Nephron progenitor cell (in vitro differentiated cells): ENCODE results near the gene WDR62.

ENCODE experiments used
- DNase-seq: peaks from one replicate; pipeline ENCODE4 v3.0.0; 2021
- H3K27ac Mint-ChIP-seq: 2 replicates; pipeline ENCODE4 v1.8.0; 2021; ENCODE audit warnings: mild to moderate bottlenecking, moderate library complexity, mixed read lengths
- H3K27me3 Mint-ChIP-seq: 2 replicates; pipeline ENCODE4 v1.8.0; 2021; ENCODE audit warnings: mild to moderate bottlenecking, low read depth, mixed read lengths; ENCODE audit not compliant: poor library complexity
- H3K36me3 Mint-ChIP-seq: 2 replicates; pipeline ENCODE4 v1.8.0; 2021; ENCODE audit warnings: low read depth, mixed read lengths
- H3K4me1 Mint-ChIP-seq: 2 replicates; pipeline ENCODE4 v1.8.0; 2021; ENCODE audit warnings: mixed read lengths
- H3K4me3 Mint-ChIP-seq: 2 replicates; pipeline ENCODE4 v1.8.0; 2021; ENCODE audit warnings: mild to moderate bottlenecking, moderate library complexity, mixed read lengths
- H3K9me3 Mint-ChIP-seq: 2 replicates; pipeline ENCODE4 v1.8.0; 2021; ENCODE audit warnings: mild to moderate bottlenecking, moderate library complexity, mixed read lengths
- CTCF ChIP-seq: fragments of 200-600 bp; sonication (generic); IDR thresholded peaks from 2 replicates; pipeline ENCODE4 v1.5.0; 2021; ENCODE audit warnings: antibody characterized with exemption

WDR62 gene

GRCh38 chr19:36106441-36106840 is 51.7 kb downstream of the WDR62 start:
- H3K9me3 Mint-ChIP-seq = no peaks in the 10 kb centered on the region
- H3K27me3 Mint-ChIP-seq = peaks cover 2% of the 10 kb centered on the region
- peaks cover 3% of the 10 kb centered on the region for H3K4me1 Mint-ChIP-seq
- peaks cover 7% of the 10 kb centered on the region for H3K36me3 Mint-ChIP-seq
- TF ChIP-seq CTCF = no peak
- no peak overlapping the region for H3K27ac Mint-ChIP-seq
- no peak overlapping the region for H3K4me3 Mint-ChIP-seq
- no peak for DNase-seq

DNA sequence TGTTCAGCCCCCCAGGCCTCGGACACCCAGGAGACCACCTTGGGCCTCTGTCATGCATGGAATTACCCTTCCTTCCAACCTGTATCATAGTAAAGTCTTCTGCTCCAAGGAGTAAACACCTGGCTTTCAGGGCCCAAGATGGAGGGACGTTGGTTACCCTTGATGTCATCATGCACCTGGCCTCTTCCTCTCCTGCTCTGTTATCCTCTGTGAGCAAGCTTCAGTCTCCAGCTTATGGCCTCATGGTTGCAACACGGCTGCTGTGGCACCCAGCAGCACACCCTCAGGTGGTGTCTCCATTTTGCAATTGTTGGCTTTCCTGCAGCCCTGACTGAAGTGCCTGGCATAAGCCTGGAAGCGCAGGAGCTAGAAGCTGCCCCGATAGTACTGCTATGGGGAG is 52.3 kb downstream of the WDR62 start:
- Mint-ChIP-seq H3K27ac (no peak overlapping the region), H3K9me3 (no peaks in the 10 kb centered on the region), H3K36me3 (peaks cover 9% of the 10 kb centered on the region), H3K4me1 (peaks cover 6% of the 10 kb centered on the region), H3K27me3 (peaks cover 5% of the 10 kb centered on the region), H3K4me3 (no peak overlapping the region)
- TF ChIP-seq CTCF = no peak
- DNase-seq = no peak

GRCh38 chr19:36108684-36109083 is 54.0 kb downstream of the WDR62 start:
- H3K27me3 Mint-ChIP-seq = peaks cover 5% of the 10 kb centered on the region
- H3K9me3 Mint-ChIP-seq = no peaks in the 10 kb centered on the region
- TF ChIP-seq CTCF = no peak
- peaks cover 18% of the 10 kb centered on the region for H3K4me1 Mint-ChIP-seq
- H3K27ac Mint-ChIP-seq = no peak overlapping the region
- H3K36me3 Mint-ChIP-seq = peaks cover 17% of the 10 kb centered on the region
- H3K4me3 Mint-ChIP-seq = no peak overlapping the region
- DNase-seq = no peak

DNA sequence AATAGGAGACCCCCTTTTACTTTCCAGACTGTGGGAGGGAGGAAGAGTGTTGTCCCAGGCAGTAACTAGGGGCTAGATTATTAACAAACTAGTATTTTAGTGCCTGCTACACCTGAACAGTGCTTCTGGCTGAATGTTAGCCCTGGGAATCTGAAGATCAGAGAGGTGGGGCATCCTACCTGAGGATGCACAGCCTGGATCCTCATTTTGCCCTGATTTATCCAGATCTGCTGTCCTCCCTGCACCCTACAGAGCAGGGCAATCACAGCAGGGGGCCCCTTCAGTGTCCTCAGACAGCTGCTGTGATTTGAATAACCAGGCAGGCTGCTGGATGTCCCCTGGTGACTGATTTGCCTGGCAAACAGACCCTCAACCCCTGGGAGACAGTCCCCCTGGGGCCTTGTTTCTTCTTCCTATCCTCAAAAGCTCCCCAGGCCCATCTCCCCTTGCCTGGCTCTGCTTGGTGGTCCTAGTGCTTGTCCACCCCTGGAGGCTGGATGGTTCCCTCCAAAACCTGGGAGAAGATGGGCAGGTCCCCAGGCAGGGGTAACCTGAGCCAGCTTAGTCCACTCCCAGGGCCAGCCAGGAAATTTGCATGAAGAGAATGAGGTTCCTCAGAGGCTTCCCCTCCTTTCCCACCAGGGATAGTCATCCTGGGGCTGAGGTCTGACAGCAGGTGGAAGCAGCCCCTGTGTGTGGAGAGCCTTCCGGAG is 55.9 kb downstream of the WDR62 start, which contains the start of gene OVOL3:
Gene OVOL3 (plus strand): TSS at position 657 of the 713 bp plus-strand sequence. CDS start 60 bp downstream, outside the sequence.
- H3K9me3 Mint-ChIP-seq = no peaks in the 10 kb centered on the region
- TF ChIP-seq CTCF = no peak
- peaks cover 12% of the 10 kb centered on the region for H3K27me3 Mint-ChIP-seq
- no peak for DNase-seq
- H3K4me3 Mint-ChIP-seq = no peak within 1 kb of the TSS
- H3K27ac Mint-ChIP-seq = no peak within 1 kb of the TSS
- H3K36me3 Mint-ChIP-seq = peaks cover 17% of the 10 kb centered on the region
- peaks cover 25% of the 10 kb centered on the region for H3K4me1 Mint-ChIP-seq

- H3K36me3 Mint-ChIP-seq = peaks cover 18% of the 10 kb centered on the region
- peaks cover 12% of the 10 kb centered on the region for H3K27me3 Mint-ChIP-seq
- H3K9me3 Mint-ChIP-seq = no peaks in the 10 kb centered on the region
- no peak overlapping the region for H3K4me3 Mint-ChIP-seq
- no peak overlapping the region for H3K27ac Mint-ChIP-seq
- no peak for TF ChIP-seq CTCF
- no peak for DNase-seq
- peaks cover 29% of the 10 kb centered on the region for H3K4me1 Mint-ChIP-seq
These were observed 56.5 kb downstream of the WDR62 start for GRCh38 chr19:36111200-36111539.

DNA sequence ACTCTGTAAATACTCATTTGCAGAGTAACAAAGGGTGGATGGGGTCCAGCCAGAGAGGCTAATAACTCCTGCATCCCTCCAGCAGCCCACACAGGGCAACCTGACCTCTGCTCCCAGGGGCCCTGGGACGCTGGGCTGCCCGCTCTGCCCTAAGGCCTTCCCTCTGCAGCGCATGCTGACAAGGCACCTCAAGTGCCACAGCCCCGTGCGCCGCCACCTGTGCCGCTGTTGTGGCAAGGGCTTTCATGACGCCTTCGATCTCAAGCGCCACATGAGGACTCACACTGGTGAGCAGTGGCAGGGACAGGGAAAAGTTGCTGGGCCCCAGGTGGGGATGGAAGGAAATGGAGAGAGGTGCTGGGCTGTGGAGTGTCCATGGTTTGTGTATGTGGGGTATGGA is 58.0 kb downstream of the WDR62 start:
- no peak overlapping the region for H3K27ac Mint-ChIP-seq

More for the DNA sequence above, 58.0 kb downstream of the WDR62 start:
- Mint-ChIP-seq H3K36me3 (peaks cover 26% of the 10 kb centered on the region), H3K27me3 (peaks cover 16% of the 10 kb centered on the region), H3K4me1 (peaks cover 37% of the 10 kb centered on the region), H3K4me3 (peak overlapping the region; percentile 98), H3K9me3 (no peaks in the 10 kb centered on the region)
- no peak for DNase-seq
- TF ChIP-seq CTCF = no peak
